HG03097 (cell line): ENCODE results near the gene KAT2A.
A peak's percentile ranks its signal among the peaks of the same experiment; 100 is the strongest.
"Not testable (repeated sequence)": the region's sequence is repeated elsewhere in the genome, so short reads cannot be mapped to it uniquely, and the experiment has no call there.

Experiments used
- ATAC-seq: cut with Tn5 transposase; IDR thresholded peaks from one replicate; pipeline ENCODE4 v1.9.1; 2021; ENCODE audit not compliant: unreplicated experiment, low FRiP score

The KAT2A gene

GRCh38 chr17:42120770-42121769 is at the start of gene KAT2A:
KAT2A (minus strand) TSS chr17:42121367; CDS start chr17:42121304, 63 bp downstream.
- peak; percentile 62 for ATAC-seq

- no peak for ATAC-seq
Observed at GRCh38 chr17:42169351-42169750, 48.2 kb upstream of the KAT2A start.

DNA sequence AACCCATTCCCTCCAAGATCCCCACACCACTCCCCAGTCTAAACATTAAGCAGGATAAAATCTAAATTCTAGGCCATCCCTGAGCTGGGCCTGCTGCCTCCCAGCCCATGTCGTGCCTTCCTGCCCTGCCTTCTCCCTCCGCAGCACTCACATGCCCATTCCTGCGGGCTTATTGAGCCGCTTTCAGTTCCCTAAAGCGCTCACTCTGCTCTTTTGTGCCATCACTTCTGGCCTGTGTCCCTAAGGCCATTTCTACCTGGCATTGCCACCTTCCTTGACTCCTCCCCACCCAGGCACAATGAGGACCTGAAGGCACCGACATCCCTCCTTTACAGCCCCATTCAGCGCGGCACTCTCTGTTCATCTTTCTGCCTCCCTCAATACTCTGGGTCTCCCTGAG is 46.6 kb upstream of the KAT2A start:
- no peak for ATAC-seq

GRCh38 chr17:42166196-42166763 is 45.1 kb upstream of the KAT2A start:
- ATAC-seq, result no peak

GRCh38 chr17:42165751-42166150 is 44.6 kb upstream of the KAT2A start:
- ATAC-seq, result no peak

- no peak for ATAC-seq
Observed at GRCh38 chr17:42163696-42164407, 42.7 kb upstream of the KAT2A start.

- no peak for ATAC-seq
Observed at GRCh38 chr17:42163113-42163512, 41.9 kb upstream of the KAT2A start.

GRCh38 chr17:42160531-42160910 is 39.4 kb upstream of the KAT2A start:
- no peak for ATAC-seq

- ATAC-seq, result no peak
Observed at GRCh38 chr17:42159796-42160530, 38.8 kb upstream of the KAT2A start.

DNA sequence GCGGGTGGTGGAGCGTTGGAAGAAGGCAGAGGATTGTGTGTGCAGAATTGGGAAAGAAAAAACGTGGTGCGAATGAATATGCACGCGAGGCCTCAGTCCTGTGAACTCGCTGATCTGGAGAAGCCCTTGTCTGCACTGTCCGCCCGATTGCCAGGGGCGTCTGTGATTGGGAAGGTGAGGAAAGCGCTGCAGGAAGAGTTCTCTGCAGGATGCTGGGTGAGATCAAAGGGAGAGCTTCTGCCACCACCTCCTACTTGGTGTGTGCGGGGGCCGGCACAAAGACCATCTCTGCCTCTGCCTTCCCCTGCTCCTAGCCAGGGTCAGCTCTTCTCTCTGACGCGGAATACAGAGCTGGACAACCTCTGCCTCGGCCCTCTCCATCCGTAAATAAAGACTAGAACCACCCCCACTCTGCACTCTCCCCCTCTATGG is 34.5 kb upstream of the KAT2A start:
- no peak for ATAC-seq

GRCh38 chr17:42153919-42154742 is 33.0 kb upstream of the KAT2A start:
- no peak for ATAC-seq

- no peak for ATAC-seq
Observed at GRCh38 chr17:42146911-42147607, 25.9 kb upstream of the KAT2A start.

GRCh38 chr17:42143138-42143537 is 22.0 kb upstream of the KAT2A start:
- not testable (repeated sequence) for ATAC-seq

DNA sequence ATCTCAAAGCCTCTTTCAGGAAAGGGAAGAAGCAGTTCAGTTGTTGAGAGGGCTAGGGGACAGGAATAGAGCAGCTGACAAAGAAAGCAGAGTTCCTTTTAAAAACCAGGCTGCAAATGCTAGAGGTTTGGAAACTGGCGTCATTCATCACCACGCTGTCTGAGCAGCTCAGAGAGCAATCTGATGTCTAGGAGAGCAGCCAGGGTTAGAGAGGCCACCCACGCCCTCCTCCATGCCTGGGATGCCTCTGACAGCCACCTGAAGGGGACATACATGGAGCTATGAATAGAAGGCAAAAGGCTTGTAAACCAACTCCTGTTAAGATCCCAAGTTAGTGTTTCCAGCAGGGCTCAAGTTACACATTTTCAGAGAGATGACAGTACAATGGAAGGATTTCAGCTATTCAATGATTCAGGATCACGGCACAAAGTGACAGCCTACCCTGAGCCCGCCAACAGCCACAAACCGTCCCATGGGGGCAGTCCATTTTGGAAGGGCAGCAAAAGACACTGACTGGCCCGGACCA is 21.3 kb upstream of the KAT2A start:
- no peak for ATAC-seq

GRCh38 chr17:42141382-42141781 is 20.2 kb upstream of the KAT2A start:
- no peak for ATAC-seq

GRCh38 chr17:42140690-42141089 is 19.5 kb upstream of the KAT2A start:
- not testable (repeated sequence) for ATAC-seq

DNA sequence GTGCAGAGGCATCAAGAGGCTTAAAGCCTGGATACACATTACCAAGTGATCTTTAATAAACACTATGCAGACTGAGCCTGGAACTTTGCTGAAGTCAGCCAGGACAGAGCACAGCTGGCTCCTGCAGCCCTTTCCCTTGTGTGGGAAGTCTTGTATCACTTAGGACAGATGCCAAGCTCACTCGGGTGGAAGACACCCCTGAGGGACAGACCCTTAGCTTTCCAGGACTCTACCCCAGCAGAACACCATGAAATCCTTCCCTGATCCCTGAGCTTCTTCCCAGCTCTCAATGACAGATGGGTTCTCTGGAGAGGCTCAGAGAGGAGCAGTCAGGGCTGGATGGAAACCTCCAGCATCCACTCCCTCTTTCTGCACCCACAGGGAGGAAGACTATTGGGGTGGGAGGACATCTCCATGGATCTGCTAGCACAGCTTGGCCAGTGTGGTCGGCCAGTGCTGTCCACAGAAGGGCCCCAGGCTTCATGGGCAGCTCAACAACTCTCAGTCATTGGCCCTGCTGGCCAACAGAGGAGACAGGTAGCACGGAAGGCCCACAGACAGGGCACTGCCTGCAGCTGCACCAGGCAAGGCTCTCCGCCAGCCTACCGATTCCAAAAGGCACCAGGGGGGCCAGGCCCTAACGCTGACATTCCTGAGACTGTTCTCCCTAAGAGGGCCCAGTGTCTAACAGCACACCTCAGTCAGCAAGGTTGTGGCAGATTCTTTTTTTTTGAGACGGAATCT is 17.8 kb upstream of the KAT2A start:
- ATAC-seq, result no peak

DNA sequence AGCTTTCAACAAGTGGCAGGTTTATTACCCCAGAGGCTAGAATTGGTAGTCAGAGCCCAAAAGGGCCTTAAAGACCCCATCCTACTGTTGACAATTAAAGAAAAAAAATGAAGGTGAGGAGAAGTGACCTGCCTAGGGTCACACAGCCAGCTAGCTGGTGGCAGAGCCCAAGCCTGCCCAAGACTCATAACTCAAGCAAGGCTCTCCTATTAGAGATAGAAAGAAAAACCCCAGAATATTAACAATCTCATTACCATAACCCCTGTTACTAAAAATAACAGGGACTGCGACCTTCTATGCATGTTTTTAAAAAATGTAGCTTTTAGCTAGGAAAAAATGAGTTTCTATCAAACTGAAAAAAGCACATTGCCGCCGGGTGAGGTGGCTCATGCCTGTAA is 15.5 kb upstream of the KAT2A start:
- no peak for ATAC-seq
